A673 (cell line): ENCODE results near the gene MYL3.

ENCODE experiments used
- EZH2 ChIP-seq: fragments of 200-600 bp; sonication (generic); IDR thresholded peaks from 2 replicates; pipeline ENCODE4 v1.6.1; 2017; ENCODE audit warnings: borderline replicate concordance, low read depth, mild to moderate bottlenecking, mixed read lengths, antibody characterized with exemption, low read length; ENCODE audit not compliant: poor library complexity, severe bottlenecking
- TF ChIP-seq, protein P1 (sequence below): fragments of 300-800, 200-600 bp; sonication (generic); conservative IDR thresholded peaks from 2 replicates; pipeline ENCODE4 v1.5.1; 2017; ENCODE audit warnings: low read depth, mild to moderate bottlenecking, antibody characterized with exemption, low read length, moderate library complexity, mixed read lengths

DNA sequence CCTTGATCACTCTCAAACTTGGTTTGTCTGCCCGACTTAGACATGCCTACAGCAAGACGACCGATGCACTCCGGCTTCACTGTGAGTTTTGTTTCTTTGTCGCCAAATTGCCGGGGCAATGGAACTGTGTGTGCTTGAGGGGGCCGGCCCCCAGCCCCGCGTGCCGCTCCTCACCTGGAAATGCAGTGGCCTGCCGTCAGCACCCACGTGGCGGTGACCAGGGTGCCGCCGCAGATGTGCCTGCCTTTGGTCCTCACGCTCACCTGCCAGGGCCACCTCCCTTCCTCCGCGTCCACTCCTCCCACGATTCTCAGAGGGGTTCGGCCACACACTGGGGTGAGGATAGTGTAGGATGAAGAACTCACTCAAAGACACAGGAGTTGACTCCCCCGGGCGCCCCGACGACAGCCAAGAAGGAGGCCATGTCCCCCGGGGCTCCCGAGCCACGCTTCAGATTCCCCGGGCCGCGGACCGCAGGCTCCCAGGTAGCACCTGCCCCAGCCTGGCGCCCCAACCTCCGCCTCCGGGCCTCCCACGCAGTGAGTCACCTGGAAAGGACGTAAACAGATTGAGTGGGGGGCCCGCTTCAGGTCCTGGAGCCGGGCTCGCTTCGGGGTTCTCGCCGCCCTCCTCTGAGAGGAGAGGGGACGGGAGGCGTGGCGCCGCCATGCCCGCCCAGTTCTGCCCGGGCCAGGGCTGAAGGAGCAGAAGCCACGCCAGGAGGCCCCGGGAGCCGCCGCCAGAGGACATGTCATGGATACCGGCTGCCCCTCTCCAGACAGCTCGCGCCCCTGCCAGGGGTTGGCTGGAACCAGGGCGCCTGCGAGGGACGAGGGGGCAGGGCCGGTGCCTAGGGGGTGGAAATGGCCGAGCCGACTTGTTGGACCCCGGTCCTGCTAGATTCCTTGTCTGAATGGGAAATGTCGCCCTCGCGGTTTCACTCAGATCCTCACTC lies 29.6 kb downstream of the MYL3 start:
- TF ChIP-seq EZH2, result no peak
- TF ChIP-seq, protein P1, sequence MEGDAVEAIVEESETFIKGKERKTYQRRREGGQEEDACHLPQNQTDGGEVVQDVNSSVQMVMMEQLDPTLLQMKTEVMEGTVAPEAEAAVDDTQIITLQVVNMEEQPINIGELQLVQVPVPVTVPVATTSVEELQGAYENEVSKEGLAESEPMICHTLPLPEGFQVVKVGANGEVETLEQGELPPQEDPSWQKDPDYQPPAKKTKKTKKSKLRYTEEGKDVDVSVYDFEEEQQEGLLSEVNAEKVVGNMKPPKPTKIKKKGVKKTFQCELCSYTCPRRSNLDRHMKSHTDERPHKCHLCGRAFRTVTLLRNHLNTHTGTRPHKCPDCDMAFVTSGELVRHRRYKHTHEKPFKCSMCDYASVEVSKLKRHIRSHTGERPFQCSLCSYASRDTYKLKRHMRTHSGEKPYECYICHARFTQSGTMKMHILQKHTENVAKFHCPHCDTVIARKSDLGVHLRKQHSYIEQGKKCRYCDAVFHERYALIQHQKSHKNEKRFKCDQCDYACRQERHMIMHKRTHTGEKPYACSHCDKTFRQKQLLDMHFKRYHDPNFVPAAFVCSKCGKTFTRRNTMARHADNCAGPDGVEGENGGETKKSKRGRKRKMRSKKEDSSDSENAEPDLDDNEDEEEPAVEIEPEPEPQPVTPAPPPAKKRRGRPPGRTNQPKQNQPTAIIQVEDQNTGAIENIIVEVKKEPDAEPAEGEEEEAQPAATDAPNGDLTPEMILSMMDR, result no peak
